ENCODE results near the gene DSE.

- TF ChIP-seq EP300 (IDR thresholded peaks at IDR 0.05), result no peak
- TF ChIP-seq POLR2A (IDR thresholded peaks at IDR 0.05), result no peak
- TF ChIP-seq, protein P1, sequence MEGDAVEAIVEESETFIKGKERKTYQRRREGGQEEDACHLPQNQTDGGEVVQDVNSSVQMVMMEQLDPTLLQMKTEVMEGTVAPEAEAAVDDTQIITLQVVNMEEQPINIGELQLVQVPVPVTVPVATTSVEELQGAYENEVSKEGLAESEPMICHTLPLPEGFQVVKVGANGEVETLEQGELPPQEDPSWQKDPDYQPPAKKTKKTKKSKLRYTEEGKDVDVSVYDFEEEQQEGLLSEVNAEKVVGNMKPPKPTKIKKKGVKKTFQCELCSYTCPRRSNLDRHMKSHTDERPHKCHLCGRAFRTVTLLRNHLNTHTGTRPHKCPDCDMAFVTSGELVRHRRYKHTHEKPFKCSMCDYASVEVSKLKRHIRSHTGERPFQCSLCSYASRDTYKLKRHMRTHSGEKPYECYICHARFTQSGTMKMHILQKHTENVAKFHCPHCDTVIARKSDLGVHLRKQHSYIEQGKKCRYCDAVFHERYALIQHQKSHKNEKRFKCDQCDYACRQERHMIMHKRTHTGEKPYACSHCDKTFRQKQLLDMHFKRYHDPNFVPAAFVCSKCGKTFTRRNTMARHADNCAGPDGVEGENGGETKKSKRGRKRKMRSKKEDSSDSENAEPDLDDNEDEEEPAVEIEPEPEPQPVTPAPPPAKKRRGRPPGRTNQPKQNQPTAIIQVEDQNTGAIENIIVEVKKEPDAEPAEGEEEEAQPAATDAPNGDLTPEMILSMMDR (IDR thresholded peaks at IDR 0.05), result no peak
Observed at GRCh38 chr6:116354236-116354635, 16.5 kb upstream of the DSE start.
